Neuronal stem cell (in vitro differentiated cells): ENCODE measurements around the gene RYR2.

ENCODE experiments used
- DNase-seq: peaks from one replicate; pipeline ENCODE4 v3.0.0-alpha.2; 2013; ENCODE audit warnings: low spot score
- H2AFZ ChIP-seq: one replicate; pipeline ENCODE4 v1.6.1; 2013; ENCODE audit warnings: mild to moderate bottlenecking, low read length, inconsistent platforms
- H2AK5ac ChIP-seq: 2 replicates; pipeline ENCODE4 v1.6.1; 2013; ENCODE audit warnings: low read depth, mild to moderate bottlenecking, inconsistent platforms, low read length, moderate library complexity, mixed read lengths
- H2BK120ac ChIP-seq: 2 replicates; pipeline ENCODE4 v1.6.1; 2013; ENCODE audit warnings: low read depth, mild to moderate bottlenecking, inconsistent platforms, low read length, moderate library complexity, mixed read lengths
- H2BK12ac ChIP-seq: one replicate; pipeline ENCODE4 v1.6.1; 2013; ENCODE audit warnings: low read length, inconsistent platforms
- H2BK15ac ChIP-seq: 2 replicates; pipeline ENCODE4 v1.6.1; 2013; ENCODE audit warnings: mild to moderate bottlenecking, low read length, inconsistent platforms, mixed read lengths
- H2BK5ac ChIP-seq: one replicate; pipeline ENCODE4 v1.6.1; 2013; ENCODE audit warnings: inconsistent platforms, mild to moderate bottlenecking, low read length, moderate library complexity
- H3K14ac ChIP-seq: one replicate; pipeline ENCODE4 v1.6.1; 2013; ENCODE audit warnings: low read length, inconsistent platforms
- H3K18ac ChIP-seq: 2 replicates; pipeline ENCODE4 v1.6.1; 2013; ENCODE audit warnings: low read length, inconsistent platforms
- H3K23ac ChIP-seq: 2 replicates; pipeline ENCODE4 v1.6.1; 2013; ENCODE audit warnings: low read depth, mild to moderate bottlenecking, mixed read lengths, low read length, inconsistent platforms; ENCODE audit not compliant: poor library complexity
- H3K27ac ChIP-seq: replicated peaks from 3 replicates; pipeline ENCODE4 v1.5.1; 2013; ENCODE audit warnings: low read length, inconsistent platforms
- H3K27me3 ChIP-seq, 3 experiments: 2 replicates each; pipeline ENCODE4 v1.6.1; 2013; ENCODE audit warnings: low read length in 3 of 3, mild to moderate bottlenecking in 2 of 3, inconsistent platforms in 1 of 3, low read depth in 1 of 3, mixed read lengths in 1 of 3, moderate library complexity in 1 of 3; ENCODE audit not compliant: control insufficient read depth in 3 of 3, insufficient read depth in 3 of 3
- H3K36me3 ChIP-seq, 2 donors: replicated peaks in 1 of 2; 2 replicates each; pipeline ENCODE4 v1.6.1; 2013; ENCODE audit warnings: low read length in 2 of 2; ENCODE audit not compliant: control insufficient read depth in 2 of 2, insufficient read depth in 2 of 2
- H3K4ac ChIP-seq: 2 replicates; pipeline ENCODE4 v1.6.1; 2013; ENCODE audit warnings: inconsistent platforms, mild to moderate bottlenecking, low read length, moderate library complexity
- H3K4me1 ChIP-seq, 2 donors: 1 replicate in 1 of 2; 2 replicates in 1 of 2; pipeline ENCODE4 v1.6.1; 2013; ENCODE audit warnings: low read length in 2 of 2, low read depth in 1 of 2; ENCODE audit not compliant: control insufficient read depth in 2 of 2, insufficient read depth in 1 of 2
- H3K4me2 ChIP-seq: one replicate; pipeline ENCODE4 v1.6.1; 2013; ENCODE audit warnings: mild to moderate bottlenecking, low read length, inconsistent platforms; ENCODE audit not compliant: insufficient read depth, poor library complexity, severe bottlenecking
- H3K4me3 ChIP-seq, 2 donors: 2 replicates each; pipeline ENCODE4 v1.5.1; 2013; ENCODE audit warnings: low read length in 2 of 2, mild to moderate bottlenecking in 2 of 2, inconsistent platforms in 1 of 2, moderate library complexity in 1 of 2
- H3K79me1 ChIP-seq: one replicate; pipeline ENCODE4 v1.6.1; 2013; ENCODE audit warnings: low read depth, mild to moderate bottlenecking, inconsistent platforms, low read length, moderate library complexity
- H3K9ac ChIP-seq: one replicate; pipeline ENCODE4 v1.6.1; 2013; ENCODE audit warnings: mild to moderate bottlenecking, low read depth, low read length, inconsistent platforms; ENCODE audit not compliant: poor library complexity
- H3K9me3 ChIP-seq, 2 donors: replicated peaks in 1 of 2; 2 replicates each; pipeline versions ENCODE3 to v1.6.1; 2013; ENCODE audit warnings: low read length in 2 of 2, mild to moderate bottlenecking in 2 of 2, inconsistent platforms in 1 of 2, low read depth in 1 of 2, mixed read lengths in 1 of 2, moderate library complexity in 1 of 2; ENCODE audit not compliant: control insufficient read depth in 2 of 2, insufficient read depth in 1 of 2
- H4K8ac ChIP-seq: one replicate; pipeline ENCODE4 v1.6.1; 2013; ENCODE audit warnings: low read depth, mild to moderate bottlenecking, inconsistent platforms, low read length, moderate library complexity
- H4K91ac ChIP-seq: one replicate; pipeline ENCODE4 v1.6.1; 2013; ENCODE audit warnings: low read length, low read depth, mild to moderate bottlenecking, inconsistent platforms; ENCODE audit not compliant: poor library complexity
- WGBS, 2 donors: extraction: QIAGEN DNeasy Blood & Tissue Kit; methylation state at CpG; one replicate each; pipeline ENCODE4 v1.1.7; 2013; ENCODE audit warnings: missing lambda C conversion rate in 2 of 2, mixed read lengths in 1 of 2; ENCODE audit not compliant: insufficient read length in 2 of 2, insufficient replicate concordance in 1 of 2; ENCODE audit errors: extremely low coverage in 2 of 2; 5-methylcytosine and 5-hydroxymethylcytosine counted together

The RYR2 gene

GRCh38 chr1:237296861-237297260 lies 254.9 kb downstream of the RYR2 start:
- Histone ChIP-seq H3K9me3 (no peaks in the 10 kb centered on the region), H3K9ac (no peak overlapping the region), H3K79me1 (no peaks in the 10 kb centered on the region), H4K8ac (no peak overlapping the region), H2BK12ac (no peak overlapping the region), H3K27me3 (no peaks in the 10 kb centered on the region), H2BK15ac (no peak overlapping the region), H3K18ac (no peak overlapping the region), H3K23ac (no peak overlapping the region), H3K14ac (no peak overlapping the region), H3K4ac (no peak overlapping the region), H4K91ac (no peak overlapping the region), H3K4me2 (no peak overlapping the region), H3K27ac (no peak overlapping the region), H3K36me3 (no peaks in the 10 kb centered on the region), H3K4me1 (no peaks in the 10 kb centered on the region), H2BK120ac (no peak overlapping the region), H2AK5ac (no peak overlapping the region), H2AFZ (no peak overlapping the region), H2BK5ac (no peak overlapping the region), H3K4me3 (no peak overlapping the region)
- WGBS, 2 donors = no CpG with 5 or more reads among the region's 4 CpGs
- no peak for DNase-seq

DNA sequence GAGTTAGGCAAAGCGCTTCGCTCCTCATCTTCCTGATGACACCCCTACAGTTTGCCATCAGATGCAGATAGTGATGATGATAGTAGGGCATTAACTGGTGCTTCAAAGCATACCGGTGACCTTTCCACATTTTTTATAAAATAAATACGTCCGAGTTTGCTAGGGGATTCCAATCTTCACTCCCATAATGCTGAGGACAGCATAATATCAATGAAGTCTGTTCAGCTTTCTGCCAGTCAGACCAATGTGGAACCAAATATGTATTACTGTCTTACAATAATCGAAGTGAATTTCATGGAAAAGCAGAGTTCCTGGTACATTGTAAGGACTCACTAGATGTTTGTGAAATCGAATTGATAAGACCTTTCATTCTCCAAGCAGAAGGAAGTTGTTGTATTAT lies 258.7 kb downstream of the RYR2 start:
- no peaks in the 10 kb centered on the region for H3K9me3 ChIP-seq
- H2BK120ac ChIP-seq = no peak overlapping the region
- H3K79me1 ChIP-seq = no peaks in the 10 kb centered on the region
- H2AK5ac ChIP-seq = no peak overlapping the region
- no peak overlapping the region for H3K4me3 ChIP-seq
- no peaks in the 10 kb centered on the region for H3K4me1 ChIP-seq
- H2BK12ac ChIP-seq = no peak overlapping the region
- H4K8ac ChIP-seq = no peak overlapping the region
- H3K27ac ChIP-seq = no peak overlapping the region
- H3K23ac ChIP-seq = no peak overlapping the region
- H3K27me3 ChIP-seq = no peaks in the 10 kb centered on the region
- H4K91ac ChIP-seq = no peak overlapping the region
- no peak for DNase-seq
- no peak overlapping the region for H3K4ac ChIP-seq
- no CpG with 5 or more reads among the region's 7 CpGs for WGBS, 2 donors
- H3K18ac ChIP-seq = no peak overlapping the region
- no peaks in the 10 kb centered on the region for H3K36me3 ChIP-seq
- H2BK5ac ChIP-seq = no peak overlapping the region
- H3K4me2 ChIP-seq = no peak overlapping the region
- no peak overlapping the region for H3K14ac ChIP-seq
- H2BK15ac ChIP-seq = no peak overlapping the region
- no peak overlapping the region for H2AFZ ChIP-seq
- H3K9ac ChIP-seq = no peak overlapping the region

GRCh38 chr1:237303929-237304328 lies 261.9 kb downstream of the RYR2 start:
- H2BK5ac ChIP-seq = no peak overlapping the region
- no CpG with 5 or more reads among the region's 1 CpG for WGBS, 2 donors
- H3K4me2 ChIP-seq = no peak overlapping the region
- no peak overlapping the region for H2AFZ ChIP-seq
- no peak overlapping the region for H2BK15ac ChIP-seq
- H2BK12ac ChIP-seq = no peak overlapping the region
- H3K14ac ChIP-seq = no peak overlapping the region
- no peak overlapping the region for H4K8ac ChIP-seq
- no peaks in the 10 kb centered on the region for H3K9me3 ChIP-seq
- DNase-seq = no peak
- no peaks in the 10 kb centered on the region for H3K4me1 ChIP-seq
- H3K18ac ChIP-seq = no peak overlapping the region
- no peaks in the 10 kb centered on the region for H3K79me1 ChIP-seq
- no peak overlapping the region for H3K4ac ChIP-seq
- H2AK5ac ChIP-seq = no peak overlapping the region
- no peak overlapping the region for H4K91ac ChIP-seq
- no peak overlapping the region for H3K4me3 ChIP-seq
- H2BK120ac ChIP-seq = no peak overlapping the region
- H3K27ac ChIP-seq = no peak overlapping the region
- H3K23ac ChIP-seq = no peak overlapping the region
- H3K27me3 ChIP-seq = no peaks in the 10 kb centered on the region
- H3K9ac ChIP-seq = no peak overlapping the region
- no peaks in the 10 kb centered on the region for H3K36me3 ChIP-seq

- Histone ChIP-seq H3K4ac (no peak overlapping the region), H3K4me3 (no peak overlapping the region), H2AK5ac (no peak overlapping the region), H3K4me2 (no peak overlapping the region), H3K23ac (no peak overlapping the region), H2BK5ac (no peak overlapping the region), H2BK12ac (no peak overlapping the region), H3K14ac (no peak overlapping the region), H2AFZ (peak overlapping the region; percentile 1), H2BK15ac (no peak overlapping the region), H4K91ac (no peak overlapping the region), H2BK120ac (no peak overlapping the region), H3K9ac (no peak overlapping the region), H3K18ac (no peak overlapping the region), H3K27ac (no peak overlapping the region), H3K79me1 (no peaks in the 10 kb centered on the region), H3K9me3 (no peaks in the 10 kb centered on the region), H3K27me3 (no peaks in the 10 kb centered on the region), H4K8ac (no peak overlapping the region), H3K4me1 (no peaks in the 10 kb centered on the region), H3K36me3 (no peaks in the 10 kb centered on the region)
- DNase-seq = no peak
- no CpG with 5 or more reads among the region's 8 CpGs for WGBS, 2 donors
Measured at GRCh38 chr1:237306726-237307125, 264.7 kb downstream of the RYR2 start.
